Stimulated activated CD8-positive, alpha-beta memory T cell treated with anti-CD3 and anti-CD28 coated beads, Interleukin-4, amount 100 ng/mL, for 48 hours (primary cell): ENCODE results near the gene GDF9.

Source experiments
- DNase-seq: peaks from one replicate; pipeline ENCODE4 v3.0.0-alpha.2; 2020

The GDF9 gene

GRCh38 chr5:132834057-132834456 lies 32.2 kb downstream of the GDF9 start:
- DNase-seq = no peak

GRCh38 chr5:132832612-132833011 lies 33.7 kb downstream of the GDF9 start:
- no peak for DNase-seq

GRCh38 chr5:132831095-132831860 lies 35.0 kb downstream of the GDF9 start:
- no peak for DNase-seq

- no peak for DNase-seq
Observed at GRCh38 chr5:132830436-132831094, 35.7 kb downstream of the GDF9 start, which contains the start of gene SHROOM1. SHROOM1 (minus strand) TSS chr5:132830647; CDS start chr5:132826140, 4,507 bp downstream.

GRCh38 chr5:132829742-132830435 lies 36.4 kb downstream of the GDF9 start:
- peak; percentile 81 for DNase-seq

GRCh38 chr5:132828846-132829494 lies 37.3 kb downstream of the GDF9 start:
- no peak for DNase-seq

- no peak for DNase-seq
Observed at GRCh38 chr5:132827943-132828673, 38.2 kb downstream of the GDF9 start.

GRCh38 chr5:132826424-132827082 lies 39.7 kb downstream of the GDF9 start:
- DNase-seq = no peak

- no peak for DNase-seq
Observed at GRCh38 chr5:132825834-132826391, 40.4 kb downstream of the GDF9 start.

GRCh38 chr5:132825033-132825833 lies 41.0 kb downstream of the GDF9 start:
- no peak for DNase-seq

GRCh38 chr5:132824426-132824825 lies 41.8 kb downstream of the GDF9 start:
- no peak for DNase-seq

- DNase-seq = no peak
Observed at GRCh38 chr5:132823481-132824050, 42.7 kb downstream of the GDF9 start.

GRCh38 chr5:132822650-132823480 lies 43.4 kb downstream of the GDF9 start:
- no peak for DNase-seq

- DNase-seq = no peak
Observed at GRCh38 chr5:132821791-132822190, 44.5 kb downstream of the GDF9 start.

- DNase-seq = no peak
Observed at GRCh38 chr5:132821350-132821749, 44.9 kb downstream of the GDF9 start.

- DNase-seq = peak; percentile 98
Observed at GRCh38 chr5:132820162-132820754, 46.0 kb downstream of the GDF9 start.

- no peak for DNase-seq
Observed at GRCh38 chr5:132819468-132819867, 46.8 kb downstream of the GDF9 start.

- no peak for DNase-seq
Observed at GRCh38 chr5:132817011-132817410, 49.3 kb downstream of the GDF9 start.

GRCh38 chr5:132816554-132816953 lies 49.7 kb downstream of the GDF9 start:
- no peak for DNase-seq
